Fibroblast of lung (primary cell): ENCODE measurements around the gene PCDH9. TPM values are rescaled to one million over a fixed set of nuclear protein-coding genes. Genes with fewer than 3 reads are reported as not detected.

Experiments
- DNase-seq, 2 donors: peaks; one replicate each; pipeline versions ENCODE4 v3.0.0 to v3.0.0-alpha.2; 2010; ENCODE audit warnings: low read depth in 2 of 2
- H2AFZ ChIP-seq: 2 replicates; pipeline ENCODE4 v1.5.1; 2012; ENCODE audit warnings: low read length, control low read depth, inconsistent platforms
- H3K27ac ChIP-seq: 2 replicates; pipeline ENCODE4 v1.5.1; 2011; ENCODE audit warnings: low read length, control low read depth; ENCODE audit not compliant: insufficient read depth
- H3K27me3 ChIP-seq: 2 replicates; pipeline ENCODE4 v1.5.1; 2011; ENCODE audit warnings: mild to moderate bottlenecking, low read length; ENCODE audit not compliant: control insufficient read depth, insufficient read depth
- H3K36me3 ChIP-seq: 2 replicates; pipeline ENCODE4 v1.5.1; 2011; ENCODE audit warnings: low read length; ENCODE audit not compliant: control insufficient read depth, insufficient read depth
- H3K4me1 ChIP-seq: 2 replicates; pipeline ENCODE4 v1.5.1; 2011; ENCODE audit warnings: low read length; ENCODE audit not compliant: control insufficient read depth, insufficient read depth; ENCODE audit errors: extremely low read depth
- H3K4me2 ChIP-seq: 2 replicates; pipeline ENCODE4 v1.5.1; 2011; ENCODE audit warnings: low read length, control low read depth; ENCODE audit not compliant: insufficient read depth; ENCODE audit errors: extremely low read depth
- H3K4me3 ChIP-seq, 4 experiments: fragments of 200-600 bp in 1 of 4; sonication (generic) in 1 of 4; replicated peaks in 1 of 4; 2 replicates each; pipeline ENCODE4 v1.5.1; 2011 to 2016; ENCODE audit warnings: low read length in 4 of 4, low read depth in 3 of 4, mild to moderate bottlenecking in 3 of 4, control low read depth in 2 of 4, inconsistent platforms in 1 of 4, mixed read lengths in 1 of 4; ENCODE audit not compliant: insufficient read depth in 1 of 4; ENCODE audit errors: control extremely low read depth in 1 of 4
- H3K79me2 ChIP-seq: 2 replicates; pipeline ENCODE4 v1.5.1; 2012; ENCODE audit warnings: mild to moderate bottlenecking, low read length, inconsistent platforms; ENCODE audit not compliant: control insufficient read depth, insufficient read depth
- H3K9ac ChIP-seq: 2 replicates; pipeline ENCODE4 v1.5.1; 2011; ENCODE audit warnings: mild to moderate bottlenecking, low read length, control low read depth; ENCODE audit not compliant: insufficient read depth
- H3K9me3 ChIP-seq: 2 replicates; pipeline ENCODE4 v1.5.1; 2012; ENCODE audit warnings: low read depth, low read length; ENCODE audit not compliant: control insufficient read depth, insufficient read depth
- H4K20me1 ChIP-seq: 2 replicates; pipeline ENCODE4 v1.5.1; 2011; ENCODE audit warnings: low read length; ENCODE audit not compliant: control insufficient read depth, insufficient read depth; ENCODE audit errors: extremely low read depth
- CTCF ChIP-seq, 2 donors: IDR thresholded peaks in 1 of 2; conservative IDR thresholded peaks in 1 of 2; 1 replicate in 1 of 2; 2 replicates in 1 of 2; pipeline ENCODE4 v1.5.1; 2011 to 2012; ENCODE audit warnings: low read length in 2 of 2, control low read depth in 1 of 2, inconsistent platforms in 1 of 2, low read depth in 1 of 2, mild to moderate bottlenecking in 1 of 2
- EZH2 ChIP-seq: IDR thresholded peaks from 2 replicates; pipeline ENCODE4 v1.5.1; 2012; ENCODE audit warnings: low read length, control low read depth, mild to moderate bottlenecking; ENCODE audit errors: missing control alignments
- polyA plus RNA-seq, 2 donors: library from polyadenylated mRNA; depleted of rRNA in 1 of 2; stranded (reverse) in 1 of 2; unstranded in 1 of 2; fragments of >200 nt; gene quantifications; 2 replicates each; pipeline ENCODE4 v1.2.1, GENCODE V29; 2011 to 2012; ENCODE audit warnings: missing spikeins in 1 of 2
- total RNA-seq: library from RNA; depleted of rRNA; stranded (reverse); fragments of >200 nt; gene quantifications from 2 replicates; pipeline ENCODE4 v1.2.1, GENCODE V29; 2014

The PCDH9 gene
- total and polyA plus RNA-seq, 2 donors (not counting 1 experiment from before 2014, with no cell fraction given), result 0.50 to 0.67 TPM

GRCh38 chr13:66859934-66860877 lies 369.9 kb downstream of the PCDH9 start:
- no peaks in the 10 kb centered on the region for H3K27me3 ChIP-seq
- no peak overlapping the region for H3K27ac ChIP-seq
- H3K79me2 ChIP-seq, result no peaks in the 10 kb centered on the region
- H3K4me1 ChIP-seq, result no peaks in the 10 kb centered on the region
- no peak overlapping the region for H3K4me3 ChIP-seq
- no peak overlapping the region for H3K9ac ChIP-seq
- no peaks in the 10 kb centered on the region for H3K36me3 ChIP-seq
- H3K9me3 ChIP-seq, result no peaks in the 10 kb centered on the region
- no peak overlapping the region for H2AFZ ChIP-seq
- no peaks in the 10 kb centered on the region for H4K20me1 ChIP-seq
- TF ChIP-seq EZH2 (no peak), CTCF (conservative IDR thresholded peaks at IDR 0.05 in 1 of 2, IDR thresholded peaks at IDR 0.05 in 1 of 2; ENCODE audit: low read depth in 1 of 2, low read length in 2 of 2) (no peak)
- DNase-seq, result no peak
- H3K4me2 ChIP-seq, result no peak overlapping the region

DNA sequence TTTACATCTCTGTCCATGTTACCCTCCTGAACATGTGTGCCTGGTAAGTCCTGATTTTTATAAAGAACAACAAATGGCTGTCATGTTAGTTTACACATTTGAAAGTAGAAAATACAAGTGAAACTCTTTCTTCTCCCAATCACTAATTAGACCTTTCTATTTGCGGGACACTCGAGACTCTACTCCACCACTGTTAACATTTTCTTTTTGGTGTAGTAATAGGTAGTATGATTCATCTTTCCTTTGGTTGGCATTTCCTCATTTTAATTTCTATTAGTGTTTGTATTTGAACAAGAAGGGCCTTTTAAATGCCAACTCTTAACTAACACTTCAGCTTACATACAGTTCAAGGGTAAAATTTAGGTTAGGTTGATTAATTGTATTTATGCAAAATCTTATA lies 371.1 kb downstream of the PCDH9 start:
- H2AFZ ChIP-seq, result no peak overlapping the region
- H3K4me3 ChIP-seq, result no peak overlapping the region
- no peak overlapping the region for H3K9ac ChIP-seq
- H3K79me2 ChIP-seq, result no peaks in the 10 kb centered on the region
- no peaks in the 10 kb centered on the region for H4K20me1 ChIP-seq
- no peaks in the 10 kb centered on the region for H3K4me1 ChIP-seq
- no peak overlapping the region for H3K4me2 ChIP-seq
- TF ChIP-seq EZH2 (no peak), CTCF (conservative IDR thresholded peaks at IDR 0.05 in 1 of 2, IDR thresholded peaks at IDR 0.05 in 1 of 2; ENCODE audit: low read depth in 1 of 2, low read length in 2 of 2) (no peak)
- no peaks in the 10 kb centered on the region for H3K36me3 ChIP-seq
- no peaks in the 10 kb centered on the region for H3K27me3 ChIP-seq
- no peak for DNase-seq
- no peak overlapping the region for H3K27ac ChIP-seq
- no peaks in the 10 kb centered on the region for H3K9me3 ChIP-seq

DNA sequence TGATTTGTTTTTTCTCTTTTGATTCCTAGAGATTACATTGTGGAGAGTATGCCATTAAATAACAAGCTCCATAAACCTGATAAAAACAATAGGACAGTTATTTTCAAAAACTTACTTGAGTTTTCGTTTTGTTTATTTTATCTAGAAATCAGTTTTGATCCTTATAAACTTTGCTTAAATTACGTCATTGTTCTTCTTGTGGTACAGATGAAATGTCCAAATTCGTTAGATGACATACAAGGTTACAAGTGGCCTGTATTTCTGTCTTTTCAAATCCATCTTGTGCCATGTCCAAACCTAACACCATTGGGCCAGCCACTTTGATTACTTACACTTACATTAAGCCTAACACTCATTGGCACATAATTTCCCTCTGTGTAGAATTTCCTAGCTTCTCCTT lies 372.0 kb downstream of the PCDH9 start:
- Histone ChIP-seq H3K4me1 (no peaks in the 10 kb centered on the region), H3K27ac (no peak overlapping the region), H3K36me3 (no peaks in the 10 kb centered on the region), H3K9ac (no peak overlapping the region), H3K4me2 (no peak overlapping the region), H3K4me3 (no peak overlapping the region), H3K9me3 (no peaks in the 10 kb centered on the region), H3K27me3 (no peaks in the 10 kb centered on the region), H4K20me1 (no peaks in the 10 kb centered on the region), H2AFZ (no peak overlapping the region), H3K79me2 (no peaks in the 10 kb centered on the region)
- no peak for DNase-seq
- TF ChIP-seq CTCF (conservative IDR thresholded peaks at IDR 0.05 in 1 of 2, IDR thresholded peaks at IDR 0.05 in 1 of 2; ENCODE audit: low read depth in 1 of 2, low read length in 2 of 2) (no peak), EZH2 (no peak)
